Testis (tissue), 2 donors: ENCODE results near the gene GPR89B.
"Not testable (repeated sequence)": the region's sequence is repeated elsewhere in the genome, so short reads cannot be mapped to it uniquely, and the experiment has no call there.

ENCODE experiments used
- POLR2A ChIP-seq: fragments of 450-650 bp; IDR thresholded peaks from one replicate; pipeline ENCODE4 v1.6.1; 2017; ENCODE audit warnings: antibody characterized with exemption, mild to moderate bottlenecking, moderate library complexity
- TF ChIP-seq, protein P1 (sequence below), 3 experiments: fragments of 450-650 bp in 2 of 3; fragments of 200-600 bp in 1 of 3; sonication (generic) in 1 of 3; IDR thresholded peaks; one replicate each; pipeline ENCODE4 v1.5.1; 2016 to 2019; ENCODE audit warnings: antibody characterized with exemption in 3 of 3, mild to moderate bottlenecking in 2 of 3, moderate library complexity in 1 of 3

DNA sequence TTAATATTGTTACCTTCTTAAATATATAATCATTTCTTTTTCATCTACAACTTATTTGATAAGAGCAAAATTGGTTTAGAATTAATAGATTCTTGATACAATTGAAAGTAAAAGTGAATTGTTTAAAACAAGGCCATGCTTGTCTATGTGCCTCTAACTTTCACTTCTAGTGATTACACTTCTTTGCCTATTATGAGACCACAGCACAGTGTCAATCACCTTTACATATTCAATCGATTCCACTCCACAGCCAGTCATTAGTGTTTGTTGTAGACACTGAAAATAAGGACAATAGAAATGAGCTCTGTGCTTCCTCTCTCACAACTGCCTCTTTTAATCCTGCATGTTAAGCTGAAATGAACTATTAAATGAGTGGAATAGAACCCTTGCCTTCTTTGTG is 36.4 kb downstream of the GPR89B start:
- TF ChIP-seq, protein P1, sequence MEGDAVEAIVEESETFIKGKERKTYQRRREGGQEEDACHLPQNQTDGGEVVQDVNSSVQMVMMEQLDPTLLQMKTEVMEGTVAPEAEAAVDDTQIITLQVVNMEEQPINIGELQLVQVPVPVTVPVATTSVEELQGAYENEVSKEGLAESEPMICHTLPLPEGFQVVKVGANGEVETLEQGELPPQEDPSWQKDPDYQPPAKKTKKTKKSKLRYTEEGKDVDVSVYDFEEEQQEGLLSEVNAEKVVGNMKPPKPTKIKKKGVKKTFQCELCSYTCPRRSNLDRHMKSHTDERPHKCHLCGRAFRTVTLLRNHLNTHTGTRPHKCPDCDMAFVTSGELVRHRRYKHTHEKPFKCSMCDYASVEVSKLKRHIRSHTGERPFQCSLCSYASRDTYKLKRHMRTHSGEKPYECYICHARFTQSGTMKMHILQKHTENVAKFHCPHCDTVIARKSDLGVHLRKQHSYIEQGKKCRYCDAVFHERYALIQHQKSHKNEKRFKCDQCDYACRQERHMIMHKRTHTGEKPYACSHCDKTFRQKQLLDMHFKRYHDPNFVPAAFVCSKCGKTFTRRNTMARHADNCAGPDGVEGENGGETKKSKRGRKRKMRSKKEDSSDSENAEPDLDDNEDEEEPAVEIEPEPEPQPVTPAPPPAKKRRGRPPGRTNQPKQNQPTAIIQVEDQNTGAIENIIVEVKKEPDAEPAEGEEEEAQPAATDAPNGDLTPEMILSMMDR (IDR thresholded peaks at IDR 0.05) = not testable (repeated sequence)
- TF ChIP-seq POLR2A = not testable (repeated sequence)
